AG04449 (cell line): Measurements from ENCODE around the gene LTBP4.

ENCODE experiments used
- CTCF ChIA-PET: fragments of 350-600 bp; formaldehyde crosslinking; extraction: SDS; loops from one replicate; lab custom pipeline; 2021; ENCODE audit warnings: antibody characterized with exemption; lab: Yijun Ruan, JAX
- POLR2A ChIA-PET: fragments of 400-600, 350-600 bp; formaldehyde crosslinking; extraction: SDS; loops from one replicate; lab custom pipeline; 2020; ENCODE audit warnings: antibody characterized with exemption, inconsistent platforms; lab: Yijun Ruan, JAX
- DNase-seq: peaks from one replicate; pipeline ENCODE4 v3.0.0-alpha.2; 2010; ENCODE audit warnings: low read depth, low spot score
- H3K4me3 ChIP-seq: 2 replicates; pipeline ENCODE4 v1.5.1; 2011; ENCODE audit warnings: low read depth, mild to moderate bottlenecking, control low read depth, low read length
- CTCF ChIP-seq: IDR thresholded peaks from one replicate; pipeline ENCODE4 v1.5.1; 2011; ENCODE audit warnings: mild to moderate bottlenecking, moderate library complexity, low read length, control low read depth, inconsistent platforms; ENCODE audit not compliant: insufficient read depth; ENCODE audit errors: missing control alignments

Gene LTBP4

GRCh38 chr19:40612831-40613689, 11.9 kb downstream of the LTBP4 start:
- peak overlapping the region; percentile 89 for H3K4me3 ChIP-seq

GRCh38 chr19:40613690-40614621, 12.8 kb downstream of the LTBP4 start:
- no peak for DNase-seq
- peak overlapping the region; percentile 89 for H3K4me3 ChIP-seq
- ChIA-PET POLR2A (interaction anchor here (0.6 to 1.8 kb wide), 5 partner anchors 11 to 99 kb away, joined by 3 to 5 read pairs (median 3); no protein-coding TSS in a partner anchor), CTCF (interaction anchor here (0.9 to 4.5 kb wide), 8 partner anchors 10 to 309 kb away, joined by 3 to 45 read pairs (median 5); partner anchors contain the start of gene LTBP4)
- no peak for TF ChIP-seq CTCF

More at GRCh38 chr19:40612831-40613689, 11.9 kb downstream of the LTBP4 start:
- no peak for TF ChIP-seq CTCF
- no peak for DNase-seq
- CTCF ChIA-PET, result interaction anchor here (0.9 to 4.5 kb wide), 5 partner anchors 9 to 193 kb away, joined by 3 to 45 read pairs (median 7); partner anchors contain the start of gene LTBP4
- POLR2A ChIA-PET, result no interaction called here

GRCh38 chr19:40614622-40615411, 13.6 kb downstream of the LTBP4 start:
- TF ChIP-seq CTCF, result no peak
- DNase-seq, result peak; percentile 75
- peak overlapping the region; percentile 89 for H3K4me3 ChIP-seq
- CTCF ChIA-PET, result interaction anchor here (0.9 to 4.5 kb wide), 8 partner anchors 9 to 310 kb away, joined by 3 to 45 read pairs (median 4); no protein-coding TSS in a partner anchor
- POLR2A ChIA-PET, result interaction anchor here (0.6 to 1.8 kb wide), 6 partner anchors 11 to 98 kb away, joined by 3 to 5 read pairs (median 3); no protein-coding TSS in a partner anchor

GRCh38 chr19:40616178-40616577, 15.0 kb downstream of the LTBP4 start:
- DNase-seq, result no peak
- ChIA-PET POLR2A (no interaction called here), CTCF (interaction anchor here (0.7 to 4.5 kb wide), 9 partner anchors 8 to 30 kb away, joined by 3 to 45 read pairs (median 3); no protein-coding TSS in a partner anchor)
- no peak for TF ChIP-seq CTCF
- H3K4me3 ChIP-seq, result no peak overlapping the region

GRCh38 chr19:40616941-40617340, 15.8 kb downstream of the LTBP4 start:
- ChIA-PET POLR2A (no interaction called here), CTCF (interaction anchor here (0.8 to 4.5 kb wide), 6 partner anchors 14 to 29 kb away, joined by 3 to 45 read pairs (median 4); no protein-coding TSS in a partner anchor)
- no peak for TF ChIP-seq CTCF
- no peak overlapping the region for H3K4me3 ChIP-seq
- no peak for DNase-seq
